Esophagus muscularis mucosa (tissue), 4 donors: ENCODE measurements around the gene GALNT18. TPM values are rescaled to one million over a fixed set of nuclear protein-coding genes. Genes with fewer than 3 reads are reported as not detected.

Source experiments
- DNase-seq: peaks from one replicate; pipeline ENCODE4 v3.0.0-alpha.2; 2017; ENCODE audit errors: extremely low spot score
- H3K27ac ChIP-seq, 4 donors: fragments of 200-600 bp; sonication (generic); replicated peaks in 1 of 4; 1 replicate in 3 of 4; 2 replicates in 1 of 4; pipeline ENCODE4 v1.5.1; 2016 to 2019; ENCODE audit warnings: mild to moderate bottlenecking in 1 of 4
- H3K27me3 ChIP-seq, 4 donors: fragments of 200-600 bp; sonication (generic); one replicate each; pipeline versions ENCODE4 v1.5.1 to v1.6.0; 2016 to 2019
- H3K36me3 ChIP-seq, 4 donors: fragments of 200-600 bp; sonication (generic); one replicate each; pipeline ENCODE4 v1.5.1; 2016 to 2019
- H3K4me1 ChIP-seq, 4 donors: fragments of 200-600 bp; sonication (generic); one replicate each; pipeline ENCODE4 v1.5.1; 2016 to 2019
- H3K4me3 ChIP-seq, 4 donors: fragments of 200-600 bp; sonication (generic); 1 replicate in 2 of 4; 2 replicates in 2 of 4; pipeline ENCODE4 v1.5.1; 2016 to 2019; ENCODE audit warnings: mild to moderate bottlenecking in 4 of 4, moderate library complexity in 1 of 4
- H3K9me3 ChIP-seq, 4 donors: fragments of 200-600 bp; sonication (generic); 1 replicate in 3 of 4; 2 replicates in 1 of 4; pipeline ENCODE4 v1.5.1; 2016 to 2019
- EP300 ChIP-seq: sonication (generic); formaldehyde crosslinking; IDR thresholded peaks from one replicate; pipeline ENCODE4 v1.6.1; 2017; ENCODE audit warnings: antibody characterized with exemption
- POLR2A ChIP-seq: fragments of 450-650 bp; IDR thresholded peaks from one replicate; pipeline ENCODE4 v1.6.1; 2017; ENCODE audit warnings: antibody characterized with exemption, moderate library complexity, mild to moderate bottlenecking, low read depth
- POLR2AphosphoS5 ChIP-seq, 2 donors: sonication (generic); formaldehyde crosslinking; IDR thresholded peaks; one replicate each; pipeline ENCODE4 v1.6.1; 2017; ENCODE audit warnings: antibody characterized with exemption in 2 of 2
- WGBS: methylation state at CpG from one replicate; pipeline ENCODE4 v1.1.5; 2018; 5-methylcytosine and 5-hydroxymethylcytosine counted together
- intact Hi-C: fragments of 100-400 bp; cut with DNase I; formaldehyde crosslinking; loops from one replicate; pipeline ENCODE4 v1.15.1; 2023
- total RNA-seq, 4 donors: library from RNA; depleted of rRNA; stranded (reverse); fragments of >200 nt; gene quantifications; one replicate each; pipeline versions ENCODE4 v1.1.0 to v1.2.1, GENCODE V29; 2016
- TF ChIP-seq, protein P1 (sequence below), 3 experiments: fragments of 200-600 bp in 2 of 3; fragments of 450-650 bp in 1 of 3; sonication (generic) in 2 of 3; IDR thresholded peaks; one replicate each; pipeline ENCODE4 v1.5.1; 2017 to 2019; ENCODE audit warnings: antibody characterized with exemption in 3 of 3, mild to moderate bottlenecking in 2 of 3, moderate library complexity in 1 of 3

The GALNT18 gene
- total RNA-seq, 4 donors from 2014 or later: 29.1 to 67.0 (median 49.3) TPM

DNA sequence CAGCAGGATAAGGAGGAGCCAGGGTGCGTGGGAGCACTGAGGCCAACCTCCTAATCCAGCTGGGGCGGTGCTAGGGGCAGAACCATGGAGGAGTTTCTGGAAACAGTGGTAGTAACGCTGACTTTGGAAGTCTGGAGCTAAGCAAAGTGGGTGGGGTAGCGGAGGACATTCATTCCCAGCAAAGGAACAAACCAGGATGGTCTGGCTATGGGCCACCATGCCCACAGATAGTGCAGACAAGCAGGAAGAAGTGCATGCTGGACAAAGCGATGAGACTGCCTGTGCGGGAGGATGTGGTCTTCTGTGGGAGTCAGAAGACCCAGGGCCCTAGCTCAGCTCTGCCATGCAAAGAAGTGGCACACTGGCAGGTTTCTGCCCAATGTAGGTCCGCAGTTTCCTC lies 197.1 kb downstream of the GALNT18 start:
- Histone ChIP-seq H3K9me3 (no peaks in the 10 kb centered on the region), H3K4me3 (no peak overlapping the region), H3K4me1 (peaks cover 49 to 59% (median 53%) of the 10 kb centered on the region in 4 donors), H3K36me3 (peaks cover 0 to 12% (median 2%) of the 10 kb centered on the region in 4 donors), H3K27me3 (no peaks in the 10 kb centered on the region), H3K27ac (no peak overlapping the region)
- 97% methylated on average over 7 of the region's 7 CpGs for WGBS
- TF ChIP-seq EP300: no peak
- TF ChIP-seq, protein P1, sequence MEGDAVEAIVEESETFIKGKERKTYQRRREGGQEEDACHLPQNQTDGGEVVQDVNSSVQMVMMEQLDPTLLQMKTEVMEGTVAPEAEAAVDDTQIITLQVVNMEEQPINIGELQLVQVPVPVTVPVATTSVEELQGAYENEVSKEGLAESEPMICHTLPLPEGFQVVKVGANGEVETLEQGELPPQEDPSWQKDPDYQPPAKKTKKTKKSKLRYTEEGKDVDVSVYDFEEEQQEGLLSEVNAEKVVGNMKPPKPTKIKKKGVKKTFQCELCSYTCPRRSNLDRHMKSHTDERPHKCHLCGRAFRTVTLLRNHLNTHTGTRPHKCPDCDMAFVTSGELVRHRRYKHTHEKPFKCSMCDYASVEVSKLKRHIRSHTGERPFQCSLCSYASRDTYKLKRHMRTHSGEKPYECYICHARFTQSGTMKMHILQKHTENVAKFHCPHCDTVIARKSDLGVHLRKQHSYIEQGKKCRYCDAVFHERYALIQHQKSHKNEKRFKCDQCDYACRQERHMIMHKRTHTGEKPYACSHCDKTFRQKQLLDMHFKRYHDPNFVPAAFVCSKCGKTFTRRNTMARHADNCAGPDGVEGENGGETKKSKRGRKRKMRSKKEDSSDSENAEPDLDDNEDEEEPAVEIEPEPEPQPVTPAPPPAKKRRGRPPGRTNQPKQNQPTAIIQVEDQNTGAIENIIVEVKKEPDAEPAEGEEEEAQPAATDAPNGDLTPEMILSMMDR (IDR thresholded peaks at IDR 0.05): no peak
- intact Hi-C loops: no loop called here
- DNase-seq: no peak

DNA sequence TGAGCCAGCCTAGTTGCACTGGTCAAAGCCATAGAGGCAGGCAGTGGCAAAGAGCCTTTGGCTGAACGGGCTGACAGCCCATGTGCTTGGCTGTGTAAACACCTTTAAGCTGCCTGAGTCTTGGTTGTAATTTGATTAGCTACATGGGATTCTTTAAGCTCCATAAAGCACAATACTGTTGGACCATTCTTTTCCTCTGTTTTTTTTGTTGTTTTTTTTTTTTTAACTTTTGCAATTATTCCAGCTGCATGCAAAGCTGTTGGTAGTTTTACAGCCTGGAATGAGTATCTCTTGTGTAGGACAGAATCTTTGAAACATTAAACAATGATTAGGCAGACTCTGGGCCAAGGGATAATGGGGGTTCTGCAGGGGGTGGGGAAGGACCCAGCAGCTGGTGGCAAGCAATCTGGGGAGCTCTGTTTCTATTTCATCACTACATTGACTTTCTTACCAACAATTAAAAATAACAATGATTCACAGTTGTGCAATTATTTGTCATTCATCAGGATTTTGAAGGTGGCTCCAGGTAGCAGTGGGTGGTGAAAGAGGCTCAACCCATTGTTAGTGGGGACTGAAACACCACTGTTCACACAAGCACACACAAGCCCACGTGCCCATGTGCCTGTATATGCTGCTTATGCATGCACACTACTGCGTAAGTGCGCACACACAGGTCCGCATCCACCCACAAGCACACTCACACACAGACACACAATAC lies 199.2 kb downstream of the GALNT18 start:
- Histone ChIP-seq H3K9me3 (no peaks in the 10 kb centered on the region), H3K4me1 (peaks cover 39 to 52% (median 43%) of the 10 kb centered on the region in 4 donors), H3K36me3 (peaks cover 0 to 12% (median 0%) of the 10 kb centered on the region in 4 donors), H3K4me3 (no peak overlapping the region), H3K27ac (no peak overlapping the region), H3K27me3 (no peaks in the 10 kb centered on the region)
- 79% methylated on average over 5 of the region's 5 CpGs for WGBS
- no peak for DNase-seq
- intact Hi-C loops: no loop called here
- TF ChIP-seq POLR2AphosphoS5 (IDR thresholded peaks at IDR 0.05) (no peak), EP300 (no peak), POLR2A (no peak)
- TF ChIP-seq, protein P1 (IDR thresholded peaks at IDR 0.05): no peak

DNA sequence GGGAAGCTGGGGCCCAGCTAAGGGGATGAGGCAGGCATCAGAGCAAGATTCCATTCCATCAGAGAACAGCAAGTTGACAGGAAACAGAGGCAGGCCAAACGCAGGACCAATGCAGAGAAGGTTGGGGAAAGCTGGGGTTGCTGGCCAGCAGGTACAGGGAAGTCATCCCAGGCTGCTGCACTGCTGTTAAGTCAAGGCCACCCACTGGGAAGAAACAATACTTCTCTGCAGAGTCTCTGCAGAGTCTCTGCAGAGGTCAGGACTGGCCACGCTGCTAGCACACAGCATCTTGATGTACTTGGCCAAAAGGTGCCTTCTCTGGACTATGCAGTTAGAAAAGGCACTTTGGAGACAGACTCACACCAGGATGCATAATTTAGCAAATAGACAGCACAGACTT lies 200.3 kb downstream of the GALNT18 start:
- DNase-seq: no peak
- TF ChIP-seq EP300 (no peak), POLR2A (no peak), POLR2AphosphoS5 (IDR thresholded peaks at IDR 0.05) (no peak)
- TF ChIP-seq, protein P1 (IDR thresholded peaks at IDR 0.05): no peak
- Histone ChIP-seq H3K27ac (no peak overlapping the region), H3K9me3 (no peaks in the 10 kb centered on the region), H3K4me1 (peaks cover 32 to 52% (median 40%) of the 10 kb centered on the region in 4 donors), H3K27me3 (no peaks in the 10 kb centered on the region), H3K4me3 (no peak overlapping the region), H3K36me3 (peaks cover 0 to 12% (median 0%) of the 10 kb centered on the region in 4 donors)
- 68% methylated on average over 2 of the region's 2 CpGs for WGBS
- intact Hi-C loops: no loop called here

DNA sequence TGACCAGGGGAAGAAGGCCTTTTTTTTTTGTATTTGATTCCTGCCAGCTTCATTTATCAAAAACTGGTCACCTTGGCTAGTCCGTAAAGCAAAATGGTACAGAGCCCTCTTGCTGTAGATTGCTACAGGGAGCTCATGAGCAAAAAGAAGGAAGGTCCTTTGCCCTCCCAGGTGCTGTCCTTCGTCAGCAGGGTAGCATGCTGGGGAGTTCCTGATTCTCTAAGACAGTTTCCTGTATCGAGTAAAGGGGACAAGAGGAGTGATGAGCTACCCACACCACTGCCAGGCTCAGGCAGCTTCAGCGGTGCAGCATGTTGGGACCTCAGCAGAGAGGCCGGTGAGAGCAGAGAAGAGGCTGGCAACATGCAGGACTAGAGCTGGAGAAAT lies 200.9 kb downstream of the GALNT18 start:
- Histone ChIP-seq H3K27me3 (no peaks in the 10 kb centered on the region), H3K36me3 (peaks cover 0 to 8% (median 0%) of the 10 kb centered on the region in 4 donors), H3K4me1 (peaks cover 30 to 52% (median 40%) of the 10 kb centered on the region in 4 donors), H3K4me3 (no peak overlapping the region), H3K27ac (no peak overlapping the region), H3K9me3 (no peaks in the 10 kb centered on the region)
- WGBS: 78% methylated on average over 5 of the region's 5 CpGs
- TF ChIP-seq POLR2AphosphoS5 (IDR thresholded peaks at IDR 0.05) (no peak), POLR2A (no peak), EP300 (no peak)
- TF ChIP-seq, protein P1 (IDR thresholded peaks at IDR 0.05): no peak
- intact Hi-C loops: no loop called here
- DNase-seq: no peak
